HG02798 (cell line): ENCODE data around the gene CPT1A.

Experiments used
- ATAC-seq: cut with Tn5 transposase; IDR thresholded peaks from one replicate; pipeline ENCODE4 v1.9.1; 2021; ENCODE audit warnings: mild to moderate bottlenecking; ENCODE audit not compliant: unreplicated experiment, poor library complexity

CPT1A gene

DNA sequence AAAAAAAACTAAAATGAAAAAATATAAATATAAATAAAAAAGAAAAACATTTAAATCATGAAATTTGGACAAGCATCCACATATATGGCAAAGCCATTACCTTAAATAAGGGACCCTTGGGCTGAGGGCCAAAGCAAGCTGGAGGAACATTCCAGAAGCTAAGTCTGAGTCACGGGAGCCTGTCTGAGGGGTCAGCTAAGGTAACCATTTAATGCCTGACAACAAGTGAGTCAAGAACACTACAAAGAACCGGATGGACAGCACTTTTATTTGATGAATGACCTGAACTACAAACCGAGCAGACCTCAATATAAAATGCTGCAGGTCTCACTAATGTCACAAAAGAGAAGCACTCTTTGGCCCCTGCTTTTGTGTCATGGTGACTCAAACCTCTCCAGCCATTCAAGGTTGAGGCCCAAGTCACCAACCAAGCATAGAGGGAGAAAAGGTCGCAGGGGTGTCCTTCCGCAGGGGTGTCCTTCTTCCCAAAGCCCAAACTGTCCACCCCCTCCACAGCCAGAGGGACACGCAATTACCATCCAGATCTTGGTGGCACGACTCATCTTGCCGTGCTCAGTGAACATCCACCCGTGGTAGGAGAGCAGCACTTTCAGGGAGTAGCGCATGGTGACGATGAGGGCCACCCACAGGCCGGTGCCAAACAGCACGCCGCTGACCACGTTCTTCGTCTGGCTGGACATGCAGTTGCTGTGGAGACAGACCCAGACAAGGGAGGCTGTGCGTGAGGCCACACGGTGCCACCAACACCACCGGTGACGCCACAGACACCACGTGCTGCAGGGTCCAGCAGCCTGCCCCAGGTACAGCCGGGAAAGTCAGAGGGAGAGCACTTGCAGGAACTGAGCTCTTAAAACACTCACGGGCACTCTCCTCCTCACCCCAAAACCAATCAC is 34.5 kb downstream of the CPT1A start:
- ATAC-seq = no peak

- no peak for ATAC-seq
Measured at GRCh38 chr11:68804786-68805185, 36.9 kb downstream of the CPT1A start.

DNA sequence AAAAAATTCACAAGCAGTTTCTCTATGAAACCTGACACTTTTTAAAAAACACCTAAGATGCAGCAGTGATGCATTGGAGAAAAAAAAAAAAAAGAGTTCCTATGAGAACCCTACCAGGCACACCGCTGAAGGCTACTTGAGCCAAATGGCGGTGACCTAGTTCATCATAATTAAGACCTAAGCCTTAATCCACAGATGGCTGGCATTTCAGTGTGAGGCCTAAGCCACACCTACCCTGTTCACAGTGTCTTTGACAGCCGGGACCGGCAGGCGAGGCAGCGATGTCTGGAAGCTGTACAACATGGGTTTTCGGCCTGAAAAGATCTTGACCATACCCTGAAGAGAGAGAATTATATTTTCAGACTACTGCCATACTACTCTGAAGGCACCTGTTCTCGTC is 38.0 kb downstream of the CPT1A start:
- no peak for ATAC-seq

DNA sequence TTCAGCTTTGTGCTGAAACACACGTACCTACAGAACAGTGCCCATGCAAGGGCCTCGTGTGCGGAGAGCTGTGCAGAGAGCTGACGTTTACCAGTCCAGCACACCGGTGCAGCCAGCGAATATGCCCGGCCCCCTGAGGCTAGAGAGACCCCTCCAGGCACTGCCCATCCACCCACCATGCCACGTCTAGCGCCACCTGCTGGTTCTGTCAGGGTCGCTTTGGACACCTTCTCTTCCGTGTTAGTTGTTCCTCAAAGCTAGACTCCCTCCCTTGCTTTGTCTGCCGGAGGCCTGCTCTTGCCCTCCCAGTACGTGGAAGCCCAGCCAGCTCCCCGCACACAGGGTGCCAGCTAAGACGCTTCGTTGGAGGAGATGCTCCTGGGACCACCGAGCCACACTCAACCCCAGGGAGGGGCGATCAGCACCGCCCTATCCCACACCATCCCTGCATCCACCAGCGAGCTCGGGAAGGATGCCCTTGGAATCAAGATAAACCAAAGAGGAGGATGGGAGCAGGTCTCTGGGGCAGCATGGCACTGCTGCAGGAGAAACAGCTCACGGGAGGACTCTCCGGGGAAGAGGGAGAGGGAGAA is 43.4 kb downstream of the CPT1A start:
- ATAC-seq = no peak

DNA sequence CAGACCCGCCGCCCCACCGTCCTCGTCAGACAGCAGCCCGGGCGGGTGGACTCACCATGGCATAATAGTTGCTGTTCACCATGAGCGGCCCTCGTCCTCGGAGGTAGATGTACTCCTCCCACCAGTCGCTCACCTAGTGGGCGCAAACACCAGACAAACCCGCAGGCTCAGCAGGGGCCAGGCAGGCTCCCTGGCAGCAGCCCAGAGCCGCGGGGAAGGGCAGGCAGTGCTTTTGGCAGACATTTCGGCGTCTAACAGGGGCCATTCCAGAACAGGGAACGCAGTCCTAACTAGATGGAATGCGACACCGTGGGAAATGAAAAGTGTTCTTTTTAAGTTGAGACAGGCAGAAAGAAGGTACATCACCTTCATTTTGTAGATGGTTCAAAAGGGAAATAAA is 44.9 kb downstream of the CPT1A start:
- no peak for ATAC-seq

DNA sequence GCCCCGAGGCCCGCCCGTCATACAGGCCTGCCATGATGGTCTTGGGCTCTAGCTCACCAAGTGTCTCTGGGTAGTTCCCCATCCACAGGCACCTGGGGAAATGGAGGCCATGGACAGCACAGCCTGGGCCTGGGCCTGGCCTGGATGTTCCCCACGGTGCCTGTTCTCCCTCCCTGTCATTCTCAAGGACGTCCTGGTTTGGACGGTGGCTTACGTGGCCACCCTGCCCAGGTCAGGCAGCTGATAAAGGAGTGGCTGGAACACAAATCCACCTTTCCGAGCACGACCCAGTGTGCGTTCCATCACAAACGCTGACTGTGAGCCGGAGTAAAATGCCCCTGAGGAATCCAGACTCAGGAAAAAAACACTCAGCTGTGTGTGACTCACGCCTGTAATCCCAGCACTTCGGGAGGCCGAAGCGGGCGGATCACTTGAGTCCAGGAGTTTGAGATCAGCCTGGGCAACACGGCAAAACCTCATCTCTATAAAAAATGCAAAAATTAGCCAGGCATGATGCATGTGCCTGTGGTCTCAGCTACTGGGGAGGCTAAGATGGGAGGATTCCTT is 49.2 kb downstream of the CPT1A start:
- no peak for ATAC-seq

DNA sequence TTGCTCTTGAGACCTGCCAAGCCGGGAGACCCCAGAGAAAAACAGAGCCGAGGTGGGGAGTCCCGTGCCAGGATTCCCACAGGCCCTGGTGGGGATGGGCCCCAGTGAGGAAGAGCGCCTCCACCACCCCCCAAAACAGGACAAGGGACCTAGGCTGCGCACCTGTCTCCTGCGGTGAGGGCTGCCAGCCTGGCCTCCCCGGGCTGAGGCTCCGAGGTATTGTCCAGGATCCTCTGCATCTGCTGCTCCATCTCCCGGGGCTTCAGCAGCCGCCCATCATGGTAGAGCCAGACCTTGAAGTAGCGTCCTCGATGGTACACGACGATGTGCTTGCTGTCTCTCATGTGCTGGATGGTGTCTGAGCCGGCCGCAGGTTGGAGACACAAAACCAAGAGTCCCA is 57.1 kb downstream of the CPT1A start:
- ATAC-seq = no peak

DNA sequence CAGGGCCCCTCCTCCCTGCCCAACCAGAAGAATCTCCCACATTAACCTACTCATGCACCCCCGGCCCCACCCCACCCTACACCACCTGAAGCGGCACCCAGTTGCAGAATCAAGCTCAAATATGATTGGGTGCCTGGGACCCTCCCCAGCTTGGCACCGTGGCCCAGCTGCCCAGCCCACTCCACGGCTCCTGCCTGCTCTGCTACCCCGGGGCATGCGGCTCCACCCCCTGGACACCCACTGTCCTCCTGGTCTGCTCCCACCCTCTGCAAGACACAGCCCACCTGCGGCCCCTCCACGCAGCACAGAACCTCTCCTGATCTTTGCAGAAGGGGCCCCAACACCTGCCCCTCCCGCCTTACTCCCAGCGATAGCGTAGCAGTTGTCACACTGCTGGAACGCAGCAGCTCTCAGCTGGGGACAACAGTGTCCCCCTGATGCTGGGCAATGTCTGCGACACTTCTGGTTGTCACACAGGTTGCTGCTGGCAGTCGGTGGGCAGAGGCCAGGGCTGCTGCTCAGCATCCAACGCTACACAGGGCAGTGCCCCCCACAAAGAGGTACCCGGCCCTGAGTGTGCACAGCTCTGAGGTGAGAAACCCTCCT is 58.4 kb downstream of the CPT1A start:
- no peak for ATAC-seq

GRCh38 chr11:68782711-68783110 is 59.0 kb downstream of the CPT1A start:
- ATAC-seq = no peak

- no peak for ATAC-seq
Measured at GRCh38 chr11:68780829-68781228, 60.9 kb downstream of the CPT1A start.

- ATAC-seq = no peak
Measured at GRCh38 chr11:68778205-68778604, 63.5 kb downstream of the CPT1A start.

DNA sequence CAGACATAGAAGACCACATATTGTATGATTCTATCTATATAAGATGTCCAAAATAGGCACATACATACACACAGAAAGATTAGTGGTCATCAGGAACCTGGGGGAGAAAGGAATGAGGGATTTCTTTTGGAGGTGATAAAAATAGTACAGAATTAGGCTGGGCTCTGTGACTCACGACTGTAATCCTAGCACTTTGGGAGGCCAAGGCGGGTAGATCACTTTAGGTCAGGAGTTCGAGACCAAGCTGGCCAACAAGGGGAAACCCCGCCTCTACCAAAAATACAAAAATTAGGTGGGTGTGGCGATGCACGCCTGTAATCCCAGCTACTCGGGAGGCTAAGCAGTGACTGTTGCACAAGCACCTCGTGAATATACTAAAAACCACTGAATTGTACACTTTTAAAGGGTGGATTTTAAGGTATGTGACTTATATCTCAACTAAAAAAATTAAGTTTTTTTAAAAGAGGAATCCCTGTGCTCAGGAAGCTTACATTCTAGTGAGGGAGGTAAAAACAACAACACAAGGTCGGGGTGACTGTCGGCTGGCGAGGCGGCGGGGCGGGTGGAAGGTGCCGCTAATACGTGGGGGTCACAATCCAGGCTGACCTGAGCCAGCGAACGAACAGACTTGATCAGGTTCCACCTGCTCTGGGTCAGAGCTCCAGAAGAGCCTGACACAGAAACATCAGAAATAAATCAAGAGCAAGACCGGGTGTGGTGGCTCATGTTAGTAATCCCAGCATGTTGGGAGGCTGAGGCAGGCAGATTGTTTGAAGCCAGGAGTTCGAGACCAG is 65.1 kb downstream of the CPT1A start:
- no peak for ATAC-seq

DNA sequence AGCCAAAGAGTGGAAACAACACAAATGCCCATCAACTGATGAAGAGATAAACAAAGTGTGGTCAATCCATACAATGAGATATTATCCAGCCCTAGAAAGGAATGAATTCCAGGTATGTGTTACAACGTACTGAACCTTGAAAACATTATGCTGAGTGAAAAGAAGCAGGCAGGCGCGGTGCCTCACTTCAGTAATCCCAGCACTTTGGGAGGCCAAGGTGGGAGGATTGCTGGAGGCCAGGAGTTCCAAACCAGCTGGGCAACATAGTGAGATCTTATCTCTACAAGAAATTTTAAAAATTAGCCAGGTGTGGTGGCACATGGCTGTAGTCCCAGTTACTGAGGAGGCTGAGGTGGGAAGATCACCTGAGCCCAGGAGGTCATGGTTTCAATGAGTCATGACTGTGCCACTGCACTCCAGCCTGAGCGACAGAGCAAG is 65.7 kb downstream of the CPT1A start:
- no peak for ATAC-seq

DNA sequence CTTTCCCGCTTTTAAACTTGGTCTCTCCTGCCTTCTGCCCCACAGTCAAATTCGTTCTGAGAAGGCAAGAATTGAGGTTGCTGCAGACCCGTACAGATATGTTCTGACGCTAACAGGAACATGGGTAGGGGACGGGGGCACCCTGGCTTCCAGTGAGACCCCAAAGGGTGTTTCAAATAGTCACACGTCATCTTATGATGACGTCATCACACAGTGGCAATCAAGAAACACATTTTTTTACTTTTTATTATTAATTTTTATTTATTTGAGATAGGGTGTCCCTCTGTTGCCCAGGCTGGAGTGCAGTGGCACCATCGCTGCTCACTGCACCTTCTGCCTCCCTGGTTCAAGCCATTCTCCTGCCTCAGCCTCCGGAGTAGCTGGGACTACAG is 67.5 kb downstream of the CPT1A start:
- ATAC-seq = no peak

DNA sequence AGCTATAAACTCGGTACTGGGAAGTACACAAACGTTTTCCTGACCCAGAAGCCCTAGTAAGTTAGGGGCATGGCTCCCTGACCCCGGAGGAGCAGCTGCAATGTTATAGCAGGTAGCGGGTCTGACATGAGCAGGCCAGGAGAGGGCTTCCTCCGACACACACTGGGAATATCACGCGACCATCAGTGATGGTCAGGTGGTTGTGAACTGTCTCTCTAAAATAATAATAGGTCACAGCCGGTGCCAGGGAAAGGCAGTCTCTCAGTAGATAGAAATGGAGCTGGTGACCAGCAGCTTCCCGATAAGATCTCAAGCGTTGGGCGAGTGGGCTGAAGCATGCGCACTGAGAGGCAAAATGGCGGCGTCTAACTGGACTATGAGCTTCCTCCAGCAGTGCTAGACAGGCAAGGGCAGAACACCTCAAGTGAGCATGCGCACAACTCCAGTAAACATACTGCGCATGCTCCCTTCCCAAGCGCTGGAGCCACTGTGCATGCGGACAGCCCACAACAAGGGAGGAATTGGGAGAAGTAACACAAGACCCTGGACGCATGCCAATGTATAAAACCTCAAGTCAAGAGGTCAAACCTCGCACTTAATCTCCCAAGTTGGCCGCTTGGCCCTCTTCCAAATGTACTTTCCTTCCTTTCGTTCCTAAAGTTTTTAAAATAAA is 68.1 kb downstream of the CPT1A start:
- ATAC-seq = no peak

DNA sequence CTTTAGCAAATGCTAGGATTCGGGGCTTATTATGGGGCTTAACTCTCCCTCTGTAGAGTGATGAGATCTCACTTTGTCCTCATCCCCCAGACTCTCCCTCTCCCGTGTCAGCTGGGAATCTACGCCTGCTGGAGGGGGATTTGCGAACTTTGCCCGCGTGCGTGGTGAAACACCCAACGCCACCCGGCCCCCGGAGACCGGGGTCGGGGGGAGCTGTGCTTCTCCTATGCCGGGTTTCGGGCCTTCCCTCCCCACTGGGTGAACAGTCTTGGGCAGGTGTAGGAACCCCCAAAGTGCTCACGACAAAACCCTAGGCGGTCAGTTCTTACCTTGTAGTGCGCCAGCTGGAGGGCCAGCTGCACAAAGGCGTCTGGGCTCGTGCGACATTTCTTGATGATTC is 68.8 kb downstream of the CPT1A start:
- no peak for ATAC-seq

DNA sequence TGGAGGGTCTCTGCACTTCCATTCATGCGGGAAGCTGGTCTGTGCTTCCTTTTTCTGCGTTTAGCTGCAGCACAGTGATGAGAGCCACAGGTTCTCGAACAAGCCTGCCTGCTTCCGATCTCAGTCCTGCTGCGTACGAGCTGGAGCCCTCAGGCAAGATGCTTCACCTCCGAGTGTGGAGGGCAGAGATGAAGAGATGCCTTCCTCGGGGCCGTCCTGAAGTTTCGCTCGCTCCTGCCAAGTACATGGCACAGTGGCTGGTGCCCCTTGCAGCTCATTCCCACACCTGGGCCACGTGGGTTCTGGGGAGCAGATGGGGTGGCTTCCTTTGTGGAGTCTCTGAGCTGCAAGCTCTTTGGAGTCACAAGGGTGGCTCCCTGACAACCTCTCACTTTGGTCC is 70.9 kb downstream of the CPT1A start:
- ATAC-seq = no peak

GRCh38 chr11:68767672-68768071 is 74.0 kb downstream of the CPT1A start:
- ATAC-seq = no peak

DNA sequence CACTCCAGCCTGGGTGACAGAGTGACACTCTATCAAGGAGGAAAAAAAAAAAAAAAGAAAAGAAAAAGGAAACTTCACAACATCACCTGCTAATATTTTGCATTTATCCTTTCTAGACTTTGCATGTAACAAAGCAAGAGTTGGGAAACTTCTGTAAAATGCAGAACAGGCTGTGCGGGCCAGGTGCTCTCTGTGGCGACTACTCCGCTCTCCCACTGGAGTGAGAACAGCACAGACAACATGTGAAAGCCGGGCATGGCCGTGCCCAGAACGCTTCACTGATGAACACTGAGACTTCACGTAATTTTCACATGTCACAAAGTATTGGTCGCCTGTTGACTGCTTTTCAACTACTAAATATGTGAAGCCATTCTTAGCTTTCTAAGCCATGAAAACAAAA is 74.9 kb downstream of the CPT1A start:
- no peak for ATAC-seq

GRCh38 chr11:68764746-68765145 is 77.0 kb downstream of the CPT1A start:
- no peak for ATAC-seq
